ENCODE measurements around the gene MMP21.

Gene MMP21, protein sequence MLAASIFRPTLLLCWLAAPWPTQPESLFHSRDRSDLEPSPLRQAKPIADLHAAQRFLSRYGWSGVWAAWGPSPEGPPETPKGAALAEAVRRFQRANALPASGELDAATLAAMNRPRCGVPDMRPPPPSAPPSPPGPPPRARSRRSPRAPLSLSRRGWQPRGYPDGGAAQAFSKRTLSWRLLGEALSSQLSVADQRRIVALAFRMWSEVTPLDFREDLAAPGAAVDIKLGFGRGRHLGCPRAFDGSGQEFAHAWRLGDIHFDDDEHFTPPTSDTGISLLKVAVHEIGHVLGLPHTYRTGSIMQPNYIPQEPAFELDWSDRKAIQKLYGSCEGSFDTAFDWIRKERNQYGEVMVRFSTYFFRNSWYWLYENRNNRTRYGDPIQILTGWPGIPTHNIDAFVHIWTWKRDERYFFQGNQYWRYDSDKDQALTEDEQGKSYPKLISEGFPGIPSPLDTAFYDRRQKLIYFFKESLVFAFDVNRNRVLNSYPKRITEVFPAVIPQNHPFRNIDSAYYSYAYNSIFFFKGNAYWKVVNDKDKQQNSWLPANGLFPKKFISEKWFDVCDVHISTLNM

DNA sequence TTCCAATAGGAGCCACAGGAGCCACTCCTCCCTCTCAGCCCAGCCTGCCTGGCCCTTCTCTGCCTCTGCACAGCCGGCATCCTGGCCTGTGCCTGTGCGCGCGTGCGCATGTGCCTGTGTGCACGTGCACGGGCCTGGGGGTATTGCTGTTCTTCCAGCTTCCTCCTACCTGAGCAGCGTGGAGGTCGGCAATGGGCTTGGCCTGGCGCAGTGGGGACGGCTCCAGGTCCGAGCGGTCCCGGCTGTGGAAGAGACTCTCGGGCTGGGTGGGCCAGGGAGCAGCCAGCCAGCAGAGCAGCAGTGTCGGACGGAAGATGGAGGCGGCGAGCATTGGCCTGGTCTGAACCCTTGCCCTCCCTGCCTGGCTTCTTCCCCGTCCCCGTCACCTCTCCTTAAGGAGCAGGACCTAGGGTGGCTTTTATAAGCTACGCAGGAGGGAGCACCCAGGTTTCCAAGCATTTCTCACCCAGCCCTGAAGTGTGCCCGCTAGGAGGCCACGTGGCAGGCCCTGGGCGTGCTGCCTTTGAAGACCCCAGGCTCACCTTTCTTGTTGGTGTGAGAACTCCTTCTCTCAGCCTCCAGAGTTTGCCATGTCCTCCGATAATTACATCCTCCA lies at the start of gene MMP21:
TSS of gene MMP21 (minus strand) at position 331 of the 616 bp plus-strand sequence. CDS start at position 331, 0 bp downstream.
- no peak for DNase-seq (ENCODE audit: low spot score)

GRCh38 chr10:125824736-125825135 lies 49.1 kb upstream of the MMP21 start:
- no peak for DNase-seq (ENCODE audit: low spot score)

DNA sequence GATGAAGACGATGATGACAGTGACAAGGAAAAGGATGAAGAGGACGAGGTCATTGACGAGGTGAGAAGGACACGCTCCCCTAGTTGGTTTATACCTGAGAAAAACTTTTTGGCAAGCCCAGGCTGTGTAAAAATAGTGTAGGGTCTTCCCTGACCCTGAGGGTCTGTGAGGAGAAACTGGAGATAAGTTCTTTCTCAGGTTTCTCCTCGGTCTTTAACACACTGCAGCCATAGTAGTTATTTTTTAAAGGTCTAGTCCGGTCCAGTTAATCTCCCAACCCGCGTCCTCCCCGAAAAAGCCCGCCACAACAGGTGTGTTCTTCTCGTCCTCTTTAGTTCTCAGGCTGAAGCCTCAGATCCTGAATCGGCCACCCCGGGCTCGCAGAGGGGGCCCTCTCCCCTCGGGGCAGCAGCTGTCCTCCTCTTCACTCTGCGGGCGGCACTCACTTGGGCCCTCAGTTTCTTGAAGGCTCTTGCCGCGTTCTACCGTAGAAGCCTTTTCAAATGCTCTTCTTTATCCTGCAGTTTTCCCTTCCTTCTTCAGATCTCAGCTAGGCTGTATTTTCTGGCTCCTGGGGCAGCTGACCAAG lies 48.1 kb upstream of the MMP21 start:
- DNase-seq (ENCODE audit: low spot score) = peak; percentile 21

DNA sequence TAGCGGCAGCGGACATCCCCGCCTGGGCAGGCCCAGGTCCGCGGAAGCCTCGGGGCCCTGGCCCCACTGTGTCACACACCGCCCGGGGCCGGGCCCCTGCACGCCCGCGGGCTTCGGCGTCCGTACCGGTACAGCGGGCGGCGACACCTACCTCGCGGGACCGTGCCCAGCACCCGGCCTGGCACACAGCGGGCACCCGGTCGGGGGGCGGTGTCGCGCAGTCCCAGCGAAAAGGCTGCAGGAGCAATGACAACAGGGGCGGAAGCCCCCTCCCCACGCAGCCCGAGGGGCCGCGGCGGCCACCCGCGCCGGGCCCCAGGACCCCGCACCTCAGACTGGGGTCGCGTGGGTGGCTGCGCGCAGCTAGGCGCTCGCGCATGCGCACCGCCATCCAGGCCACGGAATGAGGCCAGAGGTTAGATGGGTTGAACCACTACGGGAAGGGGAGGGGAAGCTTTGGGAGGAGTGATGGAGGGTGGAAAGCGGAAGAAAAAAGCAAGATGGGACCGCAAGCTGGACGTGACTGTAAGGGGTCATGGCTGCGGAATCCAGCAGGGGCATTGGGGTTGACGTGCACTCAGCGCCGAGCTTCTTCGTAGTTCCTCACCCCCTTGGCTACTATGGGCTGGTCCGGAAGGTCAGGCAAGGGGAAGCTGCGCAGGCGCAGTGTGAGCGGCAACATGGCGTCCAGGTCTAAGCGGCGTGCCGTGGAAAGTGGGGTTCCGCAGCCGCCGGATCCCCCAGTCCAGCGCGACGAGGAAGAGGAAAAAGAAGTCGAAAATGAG lies 47.4 kb upstream of the MMP21 start, which contains the start of the genes BCCIP and UROS:
TSS of gene BCCIP (plus strand) at position 669 of the 785 bp plus-strand sequence. CDS start at position 681, 12 bp downstream.
TSS of gene UROS (minus strand) at position 381 of the 785 bp plus-strand sequence. CDS start 6,759 bp downstream, outside the sequence.
- DNase-seq (ENCODE audit: low spot score) = peak; percentile 97

GRCh38 chr10:125820701-125821100 lies 45.1 kb upstream of the MMP21 start:
- no peak for DNase-seq (ENCODE audit: low spot score)

DNA sequence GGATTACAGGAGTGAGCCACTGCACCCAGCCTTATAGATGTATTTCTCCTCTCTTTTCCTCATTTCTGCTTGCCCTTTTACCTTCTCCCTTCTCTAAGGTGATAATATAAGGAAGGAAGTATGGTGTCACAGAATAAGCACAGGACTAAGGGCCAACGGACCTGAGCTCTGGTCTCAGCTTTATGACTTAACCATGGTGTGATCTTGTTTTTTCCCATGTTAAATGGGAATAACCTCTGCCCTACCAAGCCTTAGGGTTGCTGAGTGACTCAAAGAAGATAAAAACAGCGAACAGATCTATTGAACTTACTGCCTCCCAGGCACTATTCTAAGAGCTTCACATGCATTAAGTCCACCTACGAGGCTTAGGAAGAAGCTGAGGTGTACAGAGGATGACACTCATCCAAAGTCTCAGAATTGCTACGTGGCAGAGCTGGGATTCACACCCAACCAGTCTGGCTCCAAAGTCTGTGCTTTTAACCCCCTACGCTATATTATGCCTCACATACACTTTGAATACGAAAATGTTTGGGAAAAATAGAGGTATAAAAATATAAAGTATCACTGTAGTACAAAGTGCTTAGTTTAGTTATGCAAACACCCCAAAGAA lies 41.8 kb upstream of the MMP21 start:
- no peak for DNase-seq (ENCODE audit: low spot score)

DNA sequence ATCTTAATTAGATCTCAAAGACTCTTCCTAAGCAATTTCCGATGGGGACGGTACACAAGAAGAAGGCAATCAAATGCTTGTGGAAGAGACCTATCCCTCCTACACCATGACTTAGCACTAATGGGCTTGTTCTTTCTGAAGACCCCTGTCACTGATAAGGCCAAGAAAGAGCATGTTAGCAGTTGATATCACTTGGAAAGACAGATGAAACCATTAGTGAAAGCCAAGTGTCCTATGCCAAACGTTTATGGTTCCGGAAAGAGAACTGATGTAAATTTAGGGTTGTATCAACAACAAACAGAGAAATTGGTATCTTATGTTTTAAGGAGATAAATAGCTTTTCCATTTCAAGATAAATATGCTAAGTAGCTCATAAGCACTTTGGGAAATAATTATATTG lies 40.9 kb upstream of the MMP21 start:
- DNase-seq (ENCODE audit: low spot score) = no peak

DNA sequence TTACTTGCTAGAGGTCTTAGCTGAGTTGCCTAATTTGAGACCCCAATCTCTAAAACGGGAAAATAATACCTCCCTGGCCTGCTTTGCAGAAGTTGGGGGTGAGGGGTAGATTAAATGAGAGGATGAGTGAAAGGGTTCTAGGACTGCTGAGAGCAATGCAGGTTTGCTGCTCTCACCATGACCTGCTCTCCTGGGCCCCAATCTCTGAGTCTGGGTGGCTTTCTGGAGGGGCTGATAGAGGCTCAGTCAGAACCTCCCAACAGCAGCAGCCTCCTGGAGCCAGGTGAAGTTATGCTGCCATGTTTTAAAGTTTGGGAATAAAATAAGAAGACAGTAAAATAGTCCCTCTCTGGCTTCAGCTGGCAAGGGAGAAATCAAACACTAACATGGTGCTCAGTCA lies 40.1 kb upstream of the MMP21 start:
- no peak for DNase-seq (ENCODE audit: low spot score)

GRCh38 chr10:125812128-125812750 lies 36.6 kb upstream of the MMP21 start:
- no peak for DNase-seq (ENCODE audit: low spot score)

GRCh38 chr10:125811251-125811650 lies 35.6 kb upstream of the MMP21 start:
- DNase-seq (ENCODE audit: low spot score) = peak; percentile 73

GRCh38 chr10:125808047-125808446 lies 32.4 kb upstream of the MMP21 start:
- no peak for DNase-seq (ENCODE audit: low spot score)

DNA sequence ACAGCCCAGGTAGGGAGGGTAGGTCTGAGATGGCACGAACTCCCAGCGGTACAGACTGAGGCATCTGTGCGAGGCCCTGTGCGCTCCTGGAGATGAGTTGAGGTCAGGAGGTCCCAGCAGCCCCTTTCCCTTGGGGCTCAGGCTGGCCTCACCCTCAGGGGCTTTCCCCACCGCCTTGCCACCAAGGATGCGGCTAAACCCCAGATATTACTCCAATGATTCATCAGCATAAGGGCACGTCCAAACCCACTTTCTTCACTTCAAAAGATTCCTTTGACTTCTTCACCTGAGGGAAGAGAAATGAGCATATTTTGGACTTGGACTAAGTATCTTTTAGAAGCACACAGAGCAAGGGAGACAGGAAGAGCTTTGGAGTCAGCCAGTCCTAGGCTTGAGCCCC lies 27.1 kb upstream of the MMP21 start:
- DNase-seq (ENCODE audit: low spot score) = no peak

GRCh38 chr10:125802131-125802530 lies 26.5 kb upstream of the MMP21 start:
- no peak for DNase-seq (ENCODE audit: low spot score)

DNA sequence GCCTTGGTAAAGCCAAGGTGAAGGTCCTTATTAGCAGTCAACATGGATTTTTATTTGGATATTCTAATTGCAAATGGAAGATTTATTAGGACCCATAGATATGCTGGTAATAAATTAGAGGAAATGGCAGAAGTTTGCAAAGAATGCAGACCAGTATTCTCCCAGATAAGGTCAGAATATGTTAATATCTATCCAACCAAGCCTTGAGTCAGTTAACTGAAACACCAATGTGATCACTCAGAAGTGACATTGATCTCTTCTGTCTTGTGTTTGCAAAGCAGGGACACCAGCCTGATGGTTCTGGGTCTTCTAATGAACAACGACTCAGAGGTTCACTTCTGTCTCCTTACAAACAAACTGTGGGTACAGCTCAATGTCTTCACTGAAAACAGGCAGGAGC lies 26.0 kb upstream of the MMP21 start:
- DNase-seq (ENCODE audit: low spot score) = no peak

GRCh38 chr10:125799451-125800182 lies 24.0 kb upstream of the MMP21 start:
- DNase-seq (ENCODE audit: low spot score) = no peak

GRCh38 chr10:125797994-125798662 lies 22.5 kb upstream of the MMP21 start:
- no peak for DNase-seq (ENCODE audit: low spot score)

DNA sequence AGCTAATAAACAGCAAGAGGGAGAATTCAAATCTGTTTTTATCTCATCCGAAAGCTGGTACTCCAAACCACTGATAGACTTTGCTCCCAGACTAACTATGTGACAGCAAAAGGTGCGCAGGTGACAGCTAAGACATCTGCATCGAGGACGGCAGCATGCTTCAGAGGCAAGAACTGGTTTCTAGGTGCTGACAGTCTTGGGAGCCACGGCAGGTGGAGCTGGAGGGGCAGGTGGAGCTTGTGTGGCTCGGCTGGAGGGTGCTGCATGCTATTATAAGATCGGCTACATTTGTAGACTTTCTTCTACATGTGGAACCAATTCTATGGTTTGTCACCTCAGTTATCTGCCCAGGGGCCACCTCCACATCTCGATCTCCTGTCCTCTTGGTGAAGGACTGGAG lies 21.8 kb upstream of the MMP21 start:
- no peak for DNase-seq (ENCODE audit: low spot score)

DNA sequence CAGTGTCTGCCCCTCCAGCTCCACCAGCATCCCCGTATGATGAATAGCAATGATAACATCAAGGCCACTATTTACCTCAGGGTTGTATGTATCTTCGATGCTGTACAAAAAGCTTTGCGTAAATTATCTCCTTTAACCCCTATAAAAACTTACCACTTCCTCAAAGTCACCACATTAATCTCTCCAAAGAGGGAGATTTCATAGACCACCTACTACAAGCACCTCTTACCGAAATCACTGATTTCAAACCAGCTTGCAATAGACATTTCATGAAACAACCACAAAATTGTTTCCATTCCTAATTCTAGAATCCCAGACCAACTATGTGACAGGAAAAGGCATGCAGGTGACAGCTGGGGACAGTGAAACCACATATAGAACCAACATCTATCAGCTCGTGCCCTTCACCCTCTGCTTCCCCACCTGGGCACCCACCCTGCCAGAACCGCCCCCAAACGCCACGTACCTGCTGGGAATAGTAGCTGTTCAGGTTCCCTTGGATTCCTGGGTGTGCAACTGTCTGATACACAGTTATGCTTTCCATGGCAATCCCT lies 20.1 kb upstream of the MMP21 start:
- no peak for DNase-seq (ENCODE audit: low spot score)

- DNase-seq (ENCODE audit: low spot score) = no peak
Observed at GRCh38 chr10:125795128-125795527, 19.5 kb upstream of the MMP21 start.

Measured in AG20443 (cell line).